Stimulated activated naive CD8-positive, alpha-beta T cell treated with anti-CD3 and anti-CD28 coated beads, Interleukin-15, Interleukin-2, amounts not matched to agents 100 ng/mL and 50 ng/mL, for 24 hours (primary cell): ENCODE data around the gene RET.

Source experiments
- H3K27ac Mint-ChIP-seq: one replicate; pipeline ENCODE4 v1.8.0; 2021; ENCODE audit warnings: mild to moderate bottlenecking, mixed read lengths
- H3K27me3 Mint-ChIP-seq: one replicate; pipeline ENCODE4 v1.8.0; 2021; ENCODE audit warnings: mixed read lengths
- H3K36me3 Mint-ChIP-seq: one replicate; pipeline ENCODE4 v1.8.0; 2021; ENCODE audit warnings: low read depth, mixed read lengths
- H3K4me1 Mint-ChIP-seq: one replicate; pipeline ENCODE4 v1.8.0; 2021; ENCODE audit warnings: low read depth, mixed read lengths
- H3K4me3 Mint-ChIP-seq: one replicate; pipeline ENCODE4 v1.8.0; 2021; ENCODE audit warnings: mild to moderate bottlenecking, mixed read lengths
- H3K9me3 Mint-ChIP-seq: one replicate; pipeline ENCODE4 v1.8.0; 2021; ENCODE audit warnings: mixed read lengths

RET gene

GRCh38 chr10:43065234-43065633 lies 11.6 kb upstream of the RET start:
- H3K27me3 Mint-ChIP-seq = no peaks in the 10 kb centered on the region
- no peaks in the 10 kb centered on the region for H3K9me3 Mint-ChIP-seq
- H3K27ac Mint-ChIP-seq = no peak overlapping the region
- no peaks in the 10 kb centered on the region for H3K36me3 Mint-ChIP-seq
- no peak overlapping the region for H3K4me3 Mint-ChIP-seq
- H3K4me1 Mint-ChIP-seq = no peaks in the 10 kb centered on the region

- no peak overlapping the region for H3K27ac Mint-ChIP-seq
- H3K4me3 Mint-ChIP-seq = no peak overlapping the region
- H3K4me1 Mint-ChIP-seq = no peaks in the 10 kb centered on the region
- no peaks in the 10 kb centered on the region for H3K9me3 Mint-ChIP-seq
- no peaks in the 10 kb centered on the region for H3K36me3 Mint-ChIP-seq
- H3K27me3 Mint-ChIP-seq = no peaks in the 10 kb centered on the region
Measured at GRCh38 chr10:43065761-43066160, 11.1 kb upstream of the RET start.

DNA sequence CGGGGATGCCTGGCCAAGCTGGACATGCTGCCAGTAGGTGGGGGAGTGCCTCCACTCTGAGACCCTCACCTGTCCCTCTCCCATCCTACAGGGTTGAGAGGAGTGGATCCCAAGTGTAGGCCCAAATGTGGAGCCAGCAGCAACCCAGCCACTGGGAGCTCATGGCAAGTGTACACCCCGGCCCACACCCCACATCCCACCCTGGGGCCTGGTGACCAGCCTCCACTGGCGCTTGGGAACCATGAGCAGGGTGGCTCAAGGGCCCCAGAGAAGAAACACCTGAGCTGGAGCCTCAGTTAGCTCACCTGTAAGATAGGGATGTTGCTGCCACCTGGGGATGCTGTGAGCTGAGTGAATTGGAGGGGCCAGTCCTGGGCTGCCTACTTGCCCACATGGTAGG lies 10.4 kb upstream of the RET start:
- Mint-ChIP-seq H3K9me3 (no peaks in the 10 kb centered on the region), H3K4me3 (no peak overlapping the region), H3K27ac (no peak overlapping the region), H3K27me3 (no peaks in the 10 kb centered on the region), H3K36me3 (no peaks in the 10 kb centered on the region), H3K4me1 (no peaks in the 10 kb centered on the region)

DNA sequence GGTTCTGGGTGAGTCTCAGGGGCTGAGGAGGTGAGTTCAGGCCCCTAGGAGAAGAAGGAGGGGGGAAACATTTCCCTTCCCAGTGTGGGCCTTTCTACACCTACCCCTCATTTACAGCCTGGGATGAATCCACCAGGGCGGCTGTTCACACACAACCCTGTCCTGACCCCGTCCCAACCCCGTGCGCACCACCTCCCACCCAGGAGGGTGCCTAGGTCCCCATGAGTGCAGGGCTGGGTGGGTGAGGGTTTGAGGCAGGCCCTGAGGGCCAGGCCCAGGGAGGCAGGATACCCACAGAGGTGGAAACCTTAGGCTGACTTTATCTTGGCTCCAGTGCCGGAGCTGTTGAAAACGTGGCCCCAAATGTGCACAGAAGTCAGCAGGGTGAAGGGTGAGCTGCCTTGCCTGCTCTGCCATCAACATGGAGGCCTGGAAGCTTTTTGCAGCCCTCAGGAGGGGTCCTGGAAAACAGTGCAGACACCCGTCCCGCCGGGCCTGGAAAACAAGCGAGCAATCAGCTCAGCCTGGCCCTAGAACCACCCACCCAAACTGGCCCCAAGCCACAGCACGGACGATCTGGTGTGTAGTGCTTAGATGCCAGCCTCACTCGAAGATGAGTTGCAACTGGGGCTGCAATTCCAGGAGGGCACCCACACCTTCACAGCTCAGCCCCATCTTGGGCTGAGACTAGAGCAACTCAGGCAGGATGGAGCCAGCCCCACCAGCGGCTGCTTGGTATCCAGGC lies 9.3 kb upstream of the RET start:
- no peak overlapping the region for H3K4me3 Mint-ChIP-seq
- H3K9me3 Mint-ChIP-seq = no peaks in the 10 kb centered on the region

GRCh38 chr10:43068136-43068395 lies 8.8 kb upstream of the RET start:
- Mint-ChIP-seq H3K9me3 (no peaks in the 10 kb centered on the region), H3K27ac (no peak overlapping the region), H3K4me1 (no peaks in the 10 kb centered on the region), H3K36me3 (no peaks in the 10 kb centered on the region), H3K27me3 (no peaks in the 10 kb centered on the region), H3K4me3 (no peak overlapping the region)

More for the DNA sequence above, 9.3 kb upstream of the RET start:
- Mint-ChIP-seq H3K4me1 (no peaks in the 10 kb centered on the region), H3K36me3 (no peaks in the 10 kb centered on the region), H3K27ac (no peak overlapping the region), H3K27me3 (no peaks in the 10 kb centered on the region)

- H3K27ac Mint-ChIP-seq = no peak overlapping the region
- no peak overlapping the region for H3K4me3 Mint-ChIP-seq
- no peaks in the 10 kb centered on the region for H3K9me3 Mint-ChIP-seq
- H3K4me1 Mint-ChIP-seq = no peaks in the 10 kb centered on the region
- H3K36me3 Mint-ChIP-seq = no peaks in the 10 kb centered on the region
- no peaks in the 10 kb centered on the region for H3K27me3 Mint-ChIP-seq
Measured at GRCh38 chr10:43068471-43069210, 8.2 kb upstream of the RET start.

- Mint-ChIP-seq H3K4me3 (no peak overlapping the region), H3K9me3 (no peaks in the 10 kb centered on the region), H3K27ac (no peak overlapping the region)
Measured at GRCh38 chr10:43069211-43069515, 7.7 kb upstream of the RET start.

DNA sequence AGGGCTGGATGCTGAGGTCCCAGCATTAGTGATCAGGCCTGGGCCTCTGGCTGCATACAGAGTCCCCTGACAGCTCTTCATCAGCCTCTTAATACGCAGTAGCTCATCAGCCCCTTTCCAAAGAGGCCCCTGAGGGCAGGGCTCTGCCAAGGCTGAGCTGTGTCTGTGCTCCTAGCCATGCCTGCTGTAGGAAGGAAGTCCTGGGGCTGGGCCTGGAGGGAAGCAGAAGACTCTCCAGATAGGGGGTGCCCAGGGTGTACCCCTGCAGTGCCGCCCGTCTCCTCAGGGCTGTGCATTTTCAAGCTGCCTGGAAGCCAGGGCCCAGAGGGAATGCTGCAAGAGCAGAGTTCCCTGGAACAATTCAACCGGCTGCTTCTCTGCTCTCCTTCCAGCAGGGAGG lies 7.3 kb upstream of the RET start:
- no peaks in the 10 kb centered on the region for H3K9me3 Mint-ChIP-seq
- no peak overlapping the region for H3K4me3 Mint-ChIP-seq
- H3K27me3 Mint-ChIP-seq = no peaks in the 10 kb centered on the region
- H3K36me3 Mint-ChIP-seq = no peaks in the 10 kb centered on the region
- no peaks in the 10 kb centered on the region for H3K4me1 Mint-ChIP-seq
- no peak overlapping the region for H3K27ac Mint-ChIP-seq

More at GRCh38 chr10:43069211-43069515, 7.7 kb upstream of the RET start:
- Mint-ChIP-seq H3K4me1 (no peaks in the 10 kb centered on the region), H3K27me3 (no peaks in the 10 kb centered on the region), H3K36me3 (no peaks in the 10 kb centered on the region)

DNA sequence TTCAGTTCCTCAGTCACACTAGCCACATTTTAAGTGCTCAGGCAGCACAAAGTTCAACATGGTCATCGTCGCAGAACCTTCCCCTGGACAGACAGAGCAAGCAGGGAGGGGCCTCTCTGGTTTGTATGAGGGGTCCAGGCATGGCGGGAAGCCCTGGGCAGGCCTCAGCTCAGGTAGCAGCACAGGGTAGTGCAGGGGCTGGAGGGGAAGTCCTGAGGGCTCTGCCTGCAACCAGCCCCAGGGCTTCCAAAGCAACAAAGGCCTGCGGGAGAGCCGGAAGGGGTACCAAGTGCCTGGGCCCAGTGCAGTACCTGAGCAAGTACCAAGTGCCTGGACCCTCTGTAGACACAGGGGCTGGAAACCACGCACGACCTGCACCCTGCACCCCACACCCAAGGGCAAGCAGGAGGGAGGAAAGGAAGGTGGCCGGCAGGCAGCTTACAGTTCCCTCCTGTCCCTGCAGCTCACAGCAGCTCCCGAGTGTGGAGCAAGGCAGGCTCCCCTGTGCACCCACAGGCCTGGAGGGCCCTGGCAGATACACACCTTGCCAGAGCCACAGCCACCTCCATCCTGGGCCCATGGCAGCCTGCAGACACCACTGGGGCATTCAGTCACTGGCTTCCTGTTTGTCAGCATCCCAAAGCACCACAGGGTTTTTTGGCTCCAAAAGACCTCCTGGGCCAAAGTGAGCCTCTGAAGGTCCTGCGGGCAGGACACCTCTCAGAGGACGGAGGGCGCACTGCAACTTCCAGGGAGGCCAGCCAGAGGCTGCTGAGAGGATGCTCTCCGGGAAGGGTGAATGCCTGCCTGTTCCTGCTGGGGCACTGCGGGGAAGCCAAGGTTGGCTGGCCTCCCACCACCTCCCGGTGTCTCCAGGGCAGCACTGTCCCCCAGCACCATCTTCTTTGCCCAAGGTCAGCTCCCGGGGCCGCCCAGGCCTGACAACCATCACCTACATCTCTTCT lies 6.5 kb upstream of the RET start:
- H3K9me3 Mint-ChIP-seq = no peaks in the 10 kb centered on the region
- H3K36me3 Mint-ChIP-seq = no peaks in the 10 kb centered on the region
- no peak overlapping the region for H3K4me3 Mint-ChIP-seq
- no peak overlapping the region for H3K27ac Mint-ChIP-seq
- H3K4me1 Mint-ChIP-seq = no peaks in the 10 kb centered on the region
- peaks cover under 1% of the 10 kb centered on the region for H3K27me3 Mint-ChIP-seq

DNA sequence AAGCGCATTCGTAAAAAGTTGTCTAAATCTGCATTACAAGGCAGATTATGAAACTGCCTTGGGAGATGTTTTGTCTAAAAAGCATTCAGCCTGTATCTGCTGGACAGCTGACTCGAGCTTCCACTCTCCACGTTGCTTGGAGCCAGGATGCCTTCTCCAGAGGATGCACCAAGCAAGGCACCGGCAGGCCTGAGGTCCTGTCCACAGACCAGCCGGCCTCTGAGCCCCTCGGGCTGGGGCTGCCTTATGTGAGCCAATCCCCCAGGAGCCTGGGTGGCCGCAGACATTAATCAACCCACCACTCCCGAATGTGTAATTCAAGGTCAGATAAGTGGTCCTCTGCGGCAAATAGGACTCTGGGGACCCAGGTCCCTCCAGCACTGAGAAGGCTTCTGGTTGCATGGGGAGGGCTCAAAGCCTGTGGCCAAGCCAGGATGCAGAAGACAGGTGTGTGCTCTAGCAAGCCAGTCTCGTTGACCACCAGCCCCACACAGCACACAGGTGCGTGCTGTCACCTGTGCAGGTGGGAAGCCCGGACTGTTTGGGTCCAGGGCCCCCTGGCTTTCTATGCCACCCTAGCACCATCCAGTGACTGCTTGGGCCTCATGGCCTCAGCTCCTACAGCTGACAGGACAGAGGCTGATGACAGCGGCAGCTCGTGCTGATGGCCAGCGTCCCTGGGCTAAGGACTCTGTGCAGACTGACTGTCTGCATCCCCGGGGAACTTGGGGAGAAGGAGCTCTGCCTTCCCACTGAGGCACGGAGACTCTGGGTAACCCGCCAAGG lies 4.8 kb upstream of the RET start:
- Mint-ChIP-seq H3K4me1 (no peaks in the 10 kb centered on the region), H3K27me3 (peaks cover 10% of the 10 kb centered on the region), H3K4me3 (no peak overlapping the region), H3K27ac (no peak overlapping the region), H3K36me3 (no peaks in the 10 kb centered on the region), H3K9me3 (no peaks in the 10 kb centered on the region)

DNA sequence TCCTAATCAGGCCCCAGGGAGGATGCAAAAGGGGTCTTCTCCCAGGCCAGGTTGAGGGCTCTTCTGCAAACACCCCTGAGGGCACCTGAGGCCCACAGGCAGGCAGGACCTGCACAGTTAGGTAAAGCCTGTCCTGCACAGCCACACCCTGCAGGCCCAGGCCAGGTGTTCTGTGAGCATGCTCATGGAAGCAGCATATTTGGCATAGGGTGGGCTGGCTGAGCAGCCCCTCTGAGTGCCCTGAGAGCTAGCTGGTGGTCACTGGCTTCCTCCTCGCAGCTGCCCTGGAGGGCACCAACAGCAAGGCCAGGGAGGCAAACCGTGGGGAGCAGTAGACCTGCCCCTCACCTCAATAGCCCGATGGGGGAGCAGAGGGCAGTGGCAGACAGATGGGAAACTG lies 3.7 kb upstream of the RET start:
- H3K4me1 Mint-ChIP-seq = peaks cover 3% of the 10 kb centered on the region

GRCh38 chr10:43073721-43074120 lies 3.1 kb upstream of the RET start:
- no peak overlapping the region for H3K27ac Mint-ChIP-seq
- H3K4me1 Mint-ChIP-seq = peaks cover 3% of the 10 kb centered on the region
- H3K27me3 Mint-ChIP-seq = peaks cover 22% of the 10 kb centered on the region
- no peaks in the 10 kb centered on the region for H3K36me3 Mint-ChIP-seq
- H3K9me3 Mint-ChIP-seq = no peaks in the 10 kb centered on the region
- H3K4me3 Mint-ChIP-seq = no peak overlapping the region

More for the DNA sequence above, 3.7 kb upstream of the RET start:
- H3K27me3 Mint-ChIP-seq = peaks cover 18% of the 10 kb centered on the region
- H3K36me3 Mint-ChIP-seq = no peaks in the 10 kb centered on the region
- no peak overlapping the region for H3K4me3 Mint-ChIP-seq
- H3K9me3 Mint-ChIP-seq = no peaks in the 10 kb centered on the region
- H3K27ac Mint-ChIP-seq = no peak overlapping the region

- no peaks in the 10 kb centered on the region for H3K36me3 Mint-ChIP-seq
- H3K27me3 Mint-ChIP-seq = peaks cover 28% of the 10 kb centered on the region
- no peaks in the 10 kb centered on the region for H3K9me3 Mint-ChIP-seq
- H3K4me3 Mint-ChIP-seq = no peak overlapping the region
- no peak overlapping the region for H3K27ac Mint-ChIP-seq
- peaks cover 3% of the 10 kb centered on the region for H3K4me1 Mint-ChIP-seq
Measured at GRCh38 chr10:43074409-43074808, 2.5 kb upstream of the RET start.

- H3K36me3 Mint-ChIP-seq = no peaks in the 10 kb centered on the region
- H3K4me3 Mint-ChIP-seq = no peak overlapping the region
- H3K4me1 Mint-ChIP-seq = peaks cover 3% of the 10 kb centered on the region
- no peak overlapping the region for H3K27ac Mint-ChIP-seq
- H3K9me3 Mint-ChIP-seq = no peaks in the 10 kb centered on the region
- peaks cover 29% of the 10 kb centered on the region for H3K27me3 Mint-ChIP-seq
Measured at GRCh38 chr10:43074827-43075611, 1.9 kb upstream of the RET start.
